ENCODE data around the gene IL1RAP. TPM values are rescaled to one million over a fixed set of nuclear protein-coding genes. Genes with fewer than 3 reads are reported as not detected.

IL1RAP gene
- total RNA-seq, 2 experiments from 2014 or later, result 2.1 to 5.6 TPM

DNA sequence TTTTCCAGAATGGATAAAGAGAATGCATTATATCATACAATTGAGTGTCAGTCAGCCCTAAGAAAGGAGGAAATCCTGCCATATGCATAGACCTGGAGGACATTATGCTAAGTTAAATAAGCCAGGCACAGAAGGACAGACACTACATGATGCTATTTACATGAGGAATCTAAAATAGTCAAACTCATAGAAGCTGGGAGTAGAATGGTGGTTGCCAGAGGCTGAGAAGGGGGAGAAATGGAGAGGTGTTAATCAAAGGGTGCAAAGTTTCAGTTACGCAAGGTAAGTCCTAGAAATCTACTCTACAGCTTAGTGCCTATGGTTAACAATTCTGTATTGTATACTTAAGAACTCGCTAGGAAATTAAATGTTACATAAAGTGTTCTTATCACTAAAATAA is 66.5 kb downstream of the IL1RAP start:
- ChIA-PET CTCF (ENCODE audit: unreplicated experiment) (no interaction called here), POLR2A (interaction anchor here (1.5 kb wide), 2 partner anchors 24 to 55 kb away, joined by 3 to 4 read pairs; no protein-coding TSS in a partner anchor)
- no TSS peak for BruUV-seq (replicated peaks)
- Histone ChIP-seq H3K4me3 (ENCODE audit: low read depth, low read length, poor library complexity, severe bottlenecking) (no peak overlapping the region), H4K20me1 (ENCODE audit: insufficient read depth, low read length) (no peaks in the 10 kb centered on the region), H3K9me3 (ENCODE audit: low read length) (no peaks in the 10 kb centered on the region), H3K27ac (ENCODE audit: low read depth, low read length, poor library complexity, severe bottlenecking) (no peak overlapping the region), H3K4me1 (ENCODE audit: insufficient read depth, low read length, poor library complexity, severe bottlenecking) (no peaks in the 10 kb centered on the region), H3K4me2 (ENCODE audit: low read length) (no peak overlapping the region), H3K36me3 (ENCODE audit: insufficient read depth, low read length) (no peaks in the 10 kb centered on the region), H3K79me2 (ENCODE audit: insufficient read depth, low read depth, low read length) (no peaks in the 10 kb centered on the region), H3K9me2 (ENCODE audit: insufficient read depth, low read length) (no peaks in the 10 kb centered on the region), H2AFZ (ENCODE audit: low read length) (no peak overlapping the region)
- intact Hi-C loops (cut with micrococcal nuclease; ENCODE audit: unreplicated experiment), result no loop called here
- no peak for DNase-seq (ENCODE audit: low spot score)
- TF ChIP-seq, protein P1, sequence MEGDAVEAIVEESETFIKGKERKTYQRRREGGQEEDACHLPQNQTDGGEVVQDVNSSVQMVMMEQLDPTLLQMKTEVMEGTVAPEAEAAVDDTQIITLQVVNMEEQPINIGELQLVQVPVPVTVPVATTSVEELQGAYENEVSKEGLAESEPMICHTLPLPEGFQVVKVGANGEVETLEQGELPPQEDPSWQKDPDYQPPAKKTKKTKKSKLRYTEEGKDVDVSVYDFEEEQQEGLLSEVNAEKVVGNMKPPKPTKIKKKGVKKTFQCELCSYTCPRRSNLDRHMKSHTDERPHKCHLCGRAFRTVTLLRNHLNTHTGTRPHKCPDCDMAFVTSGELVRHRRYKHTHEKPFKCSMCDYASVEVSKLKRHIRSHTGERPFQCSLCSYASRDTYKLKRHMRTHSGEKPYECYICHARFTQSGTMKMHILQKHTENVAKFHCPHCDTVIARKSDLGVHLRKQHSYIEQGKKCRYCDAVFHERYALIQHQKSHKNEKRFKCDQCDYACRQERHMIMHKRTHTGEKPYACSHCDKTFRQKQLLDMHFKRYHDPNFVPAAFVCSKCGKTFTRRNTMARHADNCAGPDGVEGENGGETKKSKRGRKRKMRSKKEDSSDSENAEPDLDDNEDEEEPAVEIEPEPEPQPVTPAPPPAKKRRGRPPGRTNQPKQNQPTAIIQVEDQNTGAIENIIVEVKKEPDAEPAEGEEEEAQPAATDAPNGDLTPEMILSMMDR (conservative IDR thresholded peaks at IDR 0.05; ENCODE audit: low read length), result no peak
- no peak for TF ChIP-seq EZH2phosphoT487 (IDR thresholded peaks at IDR 0.05; ENCODE audit: borderline replicate concordance, low read depth, low read length)

DNA sequence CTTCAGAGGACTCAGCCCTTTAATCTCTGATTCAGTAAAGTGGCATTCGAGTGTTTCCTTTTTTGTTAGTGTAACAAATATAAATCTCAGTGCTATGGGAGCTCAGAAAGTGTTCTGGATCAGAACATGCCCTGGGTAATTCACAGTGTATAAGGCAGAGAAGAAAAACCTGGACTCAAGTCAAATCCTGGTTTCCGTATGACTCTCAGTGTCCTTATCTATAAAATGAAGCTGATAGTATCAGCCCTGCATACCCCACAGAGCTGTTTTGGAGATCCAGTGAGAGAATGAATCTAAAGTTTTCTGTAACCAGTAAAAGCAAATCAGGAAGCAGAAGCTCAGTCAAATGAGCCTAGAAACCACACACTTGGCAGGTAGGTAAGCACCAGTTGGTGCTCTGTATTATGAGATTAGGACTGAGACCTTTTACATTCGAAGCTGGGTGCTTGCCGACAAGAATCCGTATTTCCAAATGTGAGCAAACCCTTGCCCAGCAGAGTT is 67.2 kb downstream of the IL1RAP start:
- H3K4me3 ChIP-seq (ENCODE audit: low read depth, low read length, poor library complexity, severe bottlenecking), result no peak overlapping the region
- H3K9me2 ChIP-seq (ENCODE audit: insufficient read depth, low read length), result no peaks in the 10 kb centered on the region
- H3K27ac ChIP-seq (ENCODE audit: low read depth, low read length, poor library complexity, severe bottlenecking), result no peak overlapping the region
- H2AFZ ChIP-seq (ENCODE audit: low read length), result no peak overlapping the region
- H4K20me1 ChIP-seq (ENCODE audit: insufficient read depth, low read length), result no peaks in the 10 kb centered on the region
- no peak for TF ChIP-seq EZH2phosphoT487 (IDR thresholded peaks at IDR 0.05; ENCODE audit: borderline replicate concordance, low read depth, low read length)
- TF ChIP-seq, protein P1 (conservative IDR thresholded peaks at IDR 0.05; ENCODE audit: low read length), result no peak
- no peak for DNase-seq (ENCODE audit: low spot score)
- ChIA-PET CTCF (ENCODE audit: unreplicated experiment) (no interaction called here), POLR2A (interaction anchor here (1.5 kb wide), 2 partner anchors 24 to 55 kb away, joined by 3 to 4 read pairs; no protein-coding TSS in a partner anchor)
- BruUV-seq (replicated peaks), result no TSS peak
- no peaks in the 10 kb centered on the region for H3K9me3 ChIP-seq (ENCODE audit: low read length)
- H3K79me2 ChIP-seq (ENCODE audit: insufficient read depth, low read depth, low read length), result no peaks in the 10 kb centered on the region
- no peak overlapping the region for H3K4me2 ChIP-seq (ENCODE audit: low read length)
- no peaks in the 10 kb centered on the region for H3K36me3 ChIP-seq (ENCODE audit: insufficient read depth, low read length)
- H3K4me1 ChIP-seq (ENCODE audit: insufficient read depth, low read length, poor library complexity, severe bottlenecking), result no peaks in the 10 kb centered on the region
- intact Hi-C loops (cut with micrococcal nuclease; ENCODE audit: unreplicated experiment), result no loop called here

DNA sequence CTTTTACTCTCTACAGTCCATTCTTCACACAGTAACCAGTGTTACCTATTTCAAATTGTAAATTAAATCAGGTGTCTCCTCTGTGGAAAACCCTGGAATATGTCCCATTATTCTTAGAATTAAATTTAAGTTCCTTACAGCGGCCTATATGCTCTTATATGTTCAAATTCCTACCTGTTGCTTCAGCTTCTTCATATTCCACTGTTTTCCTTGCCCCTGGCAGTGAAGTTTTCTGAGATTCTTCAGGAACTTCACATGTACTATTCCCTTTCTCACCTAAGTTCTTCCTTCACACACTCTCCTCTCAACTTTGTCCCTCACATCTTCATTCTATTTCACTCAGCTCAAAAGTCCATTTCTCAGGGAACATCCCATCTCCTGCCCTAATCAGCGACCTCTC is 68.8 kb downstream of the IL1RAP start:
- BruUV-seq (replicated peaks), result no TSS peak
- no peak for TF ChIP-seq EZH2phosphoT487 (IDR thresholded peaks at IDR 0.05; ENCODE audit: borderline replicate concordance, low read depth, low read length)
- TF ChIP-seq, protein P1 (conservative IDR thresholded peaks at IDR 0.05; ENCODE audit: low read length), result no peak

More for the DNA sequence above, 68.8 kb downstream of the IL1RAP start:
- intact Hi-C loops (cut with micrococcal nuclease; ENCODE audit: unreplicated experiment), result no loop called here
- Histone ChIP-seq H3K36me3 (ENCODE audit: insufficient read depth, low read length) (no peaks in the 10 kb centered on the region), H3K9me3 (ENCODE audit: low read length) (no peaks in the 10 kb centered on the region), H2AFZ (ENCODE audit: low read length) (no peak overlapping the region), H3K4me1 (ENCODE audit: insufficient read depth, low read length, poor library complexity, severe bottlenecking) (no peaks in the 10 kb centered on the region), H3K4me2 (ENCODE audit: low read length) (no peak overlapping the region), H3K4me3 (ENCODE audit: low read depth, low read length, poor library complexity, severe bottlenecking) (no peak overlapping the region), H4K20me1 (ENCODE audit: insufficient read depth, low read length) (no peaks in the 10 kb centered on the region), H3K27ac (ENCODE audit: low read depth, low read length, poor library complexity, severe bottlenecking) (no peak overlapping the region), H3K79me2 (ENCODE audit: insufficient read depth, low read depth, low read length) (no peaks in the 10 kb centered on the region), H3K9me2 (ENCODE audit: insufficient read depth, low read length) (no peaks in the 10 kb centered on the region)
- ChIA-PET POLR2A (interaction anchor here (0.8 to 1.3 kb wide), 3 partner anchors 17 to 1015 kb away, joined by 3 to 4 read pairs (median 3); no protein-coding TSS in a partner anchor), CTCF (ENCODE audit: unreplicated experiment) (no interaction called here)
- DNase-seq (ENCODE audit: low spot score), result no peak
